ENCODE data around the gene C15orf39.
A peak's percentile ranks its signal among the peaks of the same experiment; 100 is the strongest.
"Not testable (repeated sequence)": the region's sequence is repeated elsewhere in the genome, so short reads cannot be mapped to it uniquely, and the experiment has no call there.

The C15orf39 gene

GRCh38 chr15:75231836-75232235 lies 30.2 kb downstream of the C15orf39 start:
- DNase-seq (ENCODE audit: low spot score) = no peak

- no peak for DNase-seq (ENCODE audit: low spot score)
These were observed 30.7 kb downstream of the C15orf39 start for GRCh38 chr15:75232252-75232813.

- no peak for DNase-seq (ENCODE audit: low spot score)
These were observed 31.3 kb downstream of the C15orf39 start for GRCh38 chr15:75232826-75233503.

GRCh38 chr15:75233504-75234190 lies 32.0 kb downstream of the C15orf39 start:
- DNase-seq (ENCODE audit: low spot score) = no peak

- no peak for DNase-seq (ENCODE audit: low spot score)
These were observed 32.6 kb downstream of the C15orf39 start for GRCh38 chr15:75234191-75234810.

- peak; percentile 0 for DNase-seq (ENCODE audit: low spot score)
These were observed 33.5 kb downstream of the C15orf39 start for GRCh38 chr15:75235051-75235673.

GRCh38 chr15:75235760-75236729 lies 34.4 kb downstream of the C15orf39 start:
- DNase-seq (ENCODE audit: low spot score) = peak; percentile 2

- DNase-seq (ENCODE audit: low spot score) = peak; percentile 5
These were observed 35.8 kb downstream of the C15orf39 start for GRCh38 chr15:75237316-75237982.

GRCh38 chr15:75238150-75238549 lies 36.5 kb downstream of the C15orf39 start:
- DNase-seq (ENCODE audit: low spot score) = peak; percentile 2

GRCh38 chr15:75245741-75246140 lies 44.1 kb downstream of the C15orf39 start:
- not testable (repeated sequence) for DNase-seq (ENCODE audit: low spot score)

GRCh38 chr15:75248991-75249390 lies 47.3 kb downstream of the C15orf39 start:
- not testable (repeated sequence) for DNase-seq (ENCODE audit: low spot score)

- DNase-seq (ENCODE audit: low spot score) = no peak
These were observed 48.0 kb downstream of the C15orf39 start for GRCh38 chr15:75249726-75250125.

GRCh38 chr15:75251343-75251742 lies 49.7 kb downstream of the C15orf39 start:
- not testable (repeated sequence) for DNase-seq (ENCODE audit: low spot score)

- not testable (repeated sequence) for DNase-seq (ENCODE audit: low spot score)
These were observed 50.6 kb downstream of the C15orf39 start for GRCh38 chr15:75252285-75252684.

GRCh38 chr15:75258034-75258433 lies 56.4 kb downstream of the C15orf39 start, which contains the start of gene GOLGA6C:
Gene GOLGA6C, plus strand, starts transcription at chr15:75258334. Its CDS starts 265 bp downstream, at chr15:75258599.
- DNase-seq (ENCODE audit: low spot score) = not testable (repeated sequence)

- not testable (repeated sequence) for DNase-seq (ENCODE audit: low spot score)
These were observed 57.1 kb downstream of the C15orf39 start for GRCh38 chr15:75258620-75259343.

GRCh38 chr15:75259873-75260272 lies 58.2 kb downstream of the C15orf39 start:
- not testable (repeated sequence) for DNase-seq (ENCODE audit: low spot score)
